Progenitor cell of endocrine pancreas (in vitro differentiated cells): Measurements from ENCODE around the gene PCDHGB4. TPM values are rescaled to one million over a fixed set of nuclear protein-coding genes. Genes with fewer than 3 reads are reported as not detected.

ENCODE experiments used
- DNase-seq: peaks from one replicate; pipeline ENCODE4 v3.0.0; 2021; ENCODE audit warnings: low spot score; ENCODE audit not compliant: unreplicated experiment
- H3K27ac Mint-ChIP-seq: 2 replicates; pipeline ENCODE4 v1.8.0; 2021; ENCODE audit warnings: mild to moderate bottlenecking, moderate library complexity, mixed read lengths
- H3K27me3 Mint-ChIP-seq: 2 replicates; pipeline ENCODE4 v1.8.0; 2021; ENCODE audit warnings: mixed read lengths
- H3K36me3 Mint-ChIP-seq: 2 replicates; pipeline ENCODE4 v1.8.0; 2022; ENCODE audit warnings: mixed read lengths; ENCODE audit not compliant: insufficient read depth
- H3K4me1 Mint-ChIP-seq: 2 replicates; pipeline ENCODE4 v1.8.0; 2021; ENCODE audit warnings: low read depth, mixed read lengths
- H3K4me3 Mint-ChIP-seq: 2 replicates; pipeline ENCODE4 v1.8.0; 2021; ENCODE audit warnings: low read depth, mild to moderate bottlenecking, moderate library complexity, mixed read lengths
- H3K9me3 Mint-ChIP-seq: 2 replicates; pipeline ENCODE4 v1.8.0; 2021; ENCODE audit warnings: low read depth, mixed read lengths
- CTCF ChIP-seq: fragments of 200-600 bp; sonication (generic); IDR thresholded peaks from one replicate; pipeline ENCODE4 v1.5.0; 2021; ENCODE audit warnings: antibody characterized with exemption, mild to moderate bottlenecking; ENCODE audit not compliant: unreplicated experiment
- total RNA-seq: library from RNA; stranded (reverse); gene quantifications from 2 replicates; pipeline ENCODE4 v1.2.1, GENCODE V29; 2021

PCDHGB4 gene
- total RNA-seq, 1 donor from 2014 or later: 16.1 TPM

GRCh38 chr5:141439411-141440141 is 52.1 kb downstream of the PCDHGB4 start:
- no peak for DNase-seq
- Mint-ChIP-seq H3K36me3 (peaks cover 37% of the 10 kb centered on the region), H3K4me3 (no peak overlapping the region), H3K9me3 (peaks cover 37% of the 10 kb centered on the region), H3K27ac (no peak overlapping the region), H3K27me3 (no peaks in the 10 kb centered on the region), H3K4me1 (no peaks in the 10 kb centered on the region)
- no peak for TF ChIP-seq CTCF

Other genes with a start within 250 kb of the PCDHGB4 start
- 2.4 and 2.7 TPM in 2 replicates for gene PCDHB6, start 237.6 kb upstream of the PCDHGB4 start, total RNA-seq
- gene PCDHB7, start 215.1 kb upstream of the PCDHGB4 start, total RNA-seq: 0.93 and 1.1 TPM in 2 replicates
- 2.0 and 2.8 TPM in 2 replicates for gene PCDHB8, start 209.9 kb upstream of the PCDHGB4 start, total RNA-seq
- gene PCDHB16, start 205.3 kb upstream of the PCDHGB4 start, total RNA-seq: 11.9 and 14.3 TPM in 2 replicates
- 7.5 and 8.0 TPM in 2 replicates for gene PCDHB9, start 200.5 kb upstream of the PCDHGB4 start, total RNA-seq
- 5.5 and 7.2 TPM in 2 replicates for gene PCDHB10, start 195.3 kb upstream of the PCDHGB4 start, total RNA-seq
- 4.7 and 5.9 TPM in 2 replicates for gene PCDHB11, start 188.1 kb upstream of the PCDHGB4 start, total RNA-seq
- gene PCDHB12, start 179.0 kb upstream of the PCDHGB4 start, total RNA-seq: 5.4 and 7.2 TPM in 2 replicates
- gene PCDHB13, start 173.8 kb upstream of the PCDHGB4 start, total RNA-seq: 6.8 and 7.4 TPM in 2 replicates
- 7.9 and 8.0 TPM in 2 replicates for gene PCDHB14, start 164.4 kb upstream of the PCDHGB4 start, total RNA-seq
- gene PCDHB15, start 142.3 kb upstream of the PCDHGB4 start, total RNA-seq: 8.3 and 9.5 TPM in 2 replicates
- 1.1 and 1.2 TPM in 2 replicates for gene SLC25A2, start 83.6 kb upstream of the PCDHGB4 start, total RNA-seq
- gene TAF7, start 66.9 kb upstream of the PCDHGB4 start, total RNA-seq: 90.9 and 95.6 TPM in 2 replicates
- 1.1 and 1.3 TPM in 2 replicates for gene PCDHGA1, start 57.2 kb upstream of the PCDHGB4 start, total RNA-seq
- gene PCDHGA2, start 48.9 kb upstream of the PCDHGB4 start, total RNA-seq: 0.72 and 1.1 TPM in 2 replicates
- 0.80 and 0.81 TPM in 2 replicates for gene PCDHGA3, start 43.9 kb upstream of the PCDHGB4 start, total RNA-seq
- gene PCDHGB1, start 37.6 kb upstream of the PCDHGB4 start, total RNA-seq: 2.3 TPM in 2 replicates
- gene PCDHGA4, start 32.7 kb upstream of the PCDHGB4 start, total RNA-seq: 0.96 and 1.2 TPM in 2 replicates
- gene PCDHGB2, start 27.7 kb upstream of the PCDHGB4 start, total RNA-seq: 0.80 and 0.89 TPM in 2 replicates
- 0.69 and 0.71 TPM in 2 replicates for gene PCDHGA5, start 23.5 kb upstream of the PCDHGB4 start, total RNA-seq
- 0.60 and 0.73 TPM in 2 replicates for gene PCDHGB3, start 17.5 kb upstream of the PCDHGB4 start, total RNA-seq
- gene PCDHGA6, start 13.8 kb upstream of the PCDHGB4 start, total RNA-seq: 0.60 and 0.80 TPM in 2 replicates
- 0.41 and 0.49 TPM in 2 replicates for gene PCDHGA7, start 5.0 kb upstream of the PCDHGB4 start, total RNA-seq
- 1.5 and 1.9 TPM in 2 replicates for gene PCDHGA8, start 4.9 kb downstream of the PCDHGB4 start, total RNA-seq
- gene PCDHGB5, start 10.2 kb downstream of the PCDHGB4 start, total RNA-seq: 4.0 and 4.2 TPM in 2 replicates
- 1.5 and 1.8 TPM in 2 replicates for gene PCDHGA9, start 15.1 kb downstream of the PCDHGB4 start, total RNA-seq
- gene PCDHGB6, start 20.3 kb downstream of the PCDHGB4 start, total RNA-seq: 23.1 and 24.0 TPM in 2 replicates
- 14.3 and 14.6 TPM in 2 replicates for gene PCDHGA10, start 25.3 kb downstream of the PCDHGB4 start, total RNA-seq
- gene PCDHGB7, start 30.0 kb downstream of the PCDHGB4 start, total RNA-seq: 6.0 and 8.0 TPM in 2 replicates
- 3.1 and 3.3 TPM in 2 replicates for gene PCDHGA11, start 33.4 kb downstream of the PCDHGB4 start, total RNA-seq
- 2.9 and 3.2 TPM in 2 replicates for gene PCDHGA12, start 42.8 kb downstream of the PCDHGB4 start, total RNA-seq
- 25.8 and 29.7 TPM in 2 replicates for gene PCDHGC3, start 88.3 kb downstream of the PCDHGB4 start, total RNA-seq
- 3.0 and 3.8 TPM in 2 replicates for gene PCDHGC4, start 97.3 kb downstream of the PCDHGB4 start, total RNA-seq
- 1.2 and 1.3 TPM in 2 replicates for gene PCDHGC5, start 101.4 kb downstream of the PCDHGB4 start, total RNA-seq
- gene DIAPH1, start 231.3 kb downstream of the PCDHGB4 start, total RNA-seq: 63.5 and 74.3 TPM in 2 replicates
- gene HDAC3, start 249.2 kb downstream of the PCDHGB4 start, total RNA-seq: 101 and 103 TPM in 2 replicates
- 5.2 and 6.7 TPM in 2 replicates for gene RELL2, start 249.3 kb downstream of the PCDHGB4 start, total RNA-seq